ENCODE measurements around the gene METRN.
"Not testable (repeated sequence)": the region's sequence is repeated elsewhere in the genome, so short reads cannot be mapped to it uniquely, and the experiment has no call there.

METRN gene

GRCh38 chr16:711084-711483 is 3.8 kb upstream of the METRN start:
- no peak overlapping the region for H3K4me3 Mint-ChIP-seq
- H3K36me3 Mint-ChIP-seq (ENCODE audit: low read depth): no peaks in the 10 kb centered on the region
- no peak overlapping the region for H3K27ac Mint-ChIP-seq
- DNase-seq: no peak
- peaks cover 11% of the 10 kb centered on the region for H3K4me1 Mint-ChIP-seq
- H3K9me3 Mint-ChIP-seq: no peaks in the 10 kb centered on the region
- TF ChIP-seq, protein P1, sequence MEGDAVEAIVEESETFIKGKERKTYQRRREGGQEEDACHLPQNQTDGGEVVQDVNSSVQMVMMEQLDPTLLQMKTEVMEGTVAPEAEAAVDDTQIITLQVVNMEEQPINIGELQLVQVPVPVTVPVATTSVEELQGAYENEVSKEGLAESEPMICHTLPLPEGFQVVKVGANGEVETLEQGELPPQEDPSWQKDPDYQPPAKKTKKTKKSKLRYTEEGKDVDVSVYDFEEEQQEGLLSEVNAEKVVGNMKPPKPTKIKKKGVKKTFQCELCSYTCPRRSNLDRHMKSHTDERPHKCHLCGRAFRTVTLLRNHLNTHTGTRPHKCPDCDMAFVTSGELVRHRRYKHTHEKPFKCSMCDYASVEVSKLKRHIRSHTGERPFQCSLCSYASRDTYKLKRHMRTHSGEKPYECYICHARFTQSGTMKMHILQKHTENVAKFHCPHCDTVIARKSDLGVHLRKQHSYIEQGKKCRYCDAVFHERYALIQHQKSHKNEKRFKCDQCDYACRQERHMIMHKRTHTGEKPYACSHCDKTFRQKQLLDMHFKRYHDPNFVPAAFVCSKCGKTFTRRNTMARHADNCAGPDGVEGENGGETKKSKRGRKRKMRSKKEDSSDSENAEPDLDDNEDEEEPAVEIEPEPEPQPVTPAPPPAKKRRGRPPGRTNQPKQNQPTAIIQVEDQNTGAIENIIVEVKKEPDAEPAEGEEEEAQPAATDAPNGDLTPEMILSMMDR (IDR thresholded peaks at IDR 0.05): no peak
- peaks cover 68% of the 10 kb centered on the region for H3K27me3 Mint-ChIP-seq (ENCODE audit: low read depth, poor library complexity)

DNA sequence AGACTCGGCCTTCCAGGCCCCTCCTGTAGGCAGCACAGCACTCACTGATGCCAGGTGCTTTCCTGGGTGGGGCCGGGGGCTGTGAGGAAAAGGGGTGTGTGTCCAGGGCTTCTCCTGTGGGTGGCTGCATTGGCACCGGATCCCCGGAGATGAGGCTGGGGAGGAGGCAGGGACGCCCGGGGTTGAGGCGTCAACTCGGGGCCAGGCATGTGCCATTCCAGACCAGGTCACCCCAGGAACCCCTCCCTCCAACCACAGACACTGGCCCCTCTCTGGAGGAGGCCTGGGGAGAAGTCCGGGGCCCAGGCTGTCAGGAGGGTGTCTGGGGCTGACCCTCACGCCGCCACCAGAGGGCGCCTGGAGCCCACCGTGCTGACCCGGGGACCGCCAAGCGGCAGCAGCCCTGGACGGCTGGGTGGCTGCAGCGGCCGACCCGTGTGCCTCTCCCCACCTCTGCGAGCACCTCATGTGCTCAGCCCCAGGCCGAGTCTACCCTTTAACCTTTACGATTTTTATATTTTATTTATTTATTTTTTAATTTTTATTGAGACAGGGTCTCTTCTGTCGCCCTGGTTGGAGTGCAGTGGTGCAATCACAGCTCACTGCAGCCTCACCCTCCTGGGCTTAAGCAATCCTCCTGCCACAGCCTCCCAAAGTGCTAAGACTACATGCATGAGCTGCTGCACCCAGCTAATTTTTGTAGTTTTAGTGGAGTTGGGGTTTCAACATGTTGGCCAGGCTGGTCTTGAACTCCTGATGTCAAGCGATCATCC is 3.2 kb upstream of the METRN start:
- H3K9me3 Mint-ChIP-seq: no peaks in the 10 kb centered on the region
- TF ChIP-seq, protein P1 (IDR thresholded peaks at IDR 0.05): peak; percentile 96
- no peak overlapping the region for H3K4me3 Mint-ChIP-seq
- no peak overlapping the region for H3K27ac Mint-ChIP-seq
- peaks cover 65% of the 10 kb centered on the region for H3K27me3 Mint-ChIP-seq (ENCODE audit: low read depth, poor library complexity)
- no peaks in the 10 kb centered on the region for H3K36me3 Mint-ChIP-seq (ENCODE audit: low read depth)
- peak; percentile 93 for DNase-seq
- H3K4me1 Mint-ChIP-seq: peaks cover 17% of the 10 kb centered on the region

DNA sequence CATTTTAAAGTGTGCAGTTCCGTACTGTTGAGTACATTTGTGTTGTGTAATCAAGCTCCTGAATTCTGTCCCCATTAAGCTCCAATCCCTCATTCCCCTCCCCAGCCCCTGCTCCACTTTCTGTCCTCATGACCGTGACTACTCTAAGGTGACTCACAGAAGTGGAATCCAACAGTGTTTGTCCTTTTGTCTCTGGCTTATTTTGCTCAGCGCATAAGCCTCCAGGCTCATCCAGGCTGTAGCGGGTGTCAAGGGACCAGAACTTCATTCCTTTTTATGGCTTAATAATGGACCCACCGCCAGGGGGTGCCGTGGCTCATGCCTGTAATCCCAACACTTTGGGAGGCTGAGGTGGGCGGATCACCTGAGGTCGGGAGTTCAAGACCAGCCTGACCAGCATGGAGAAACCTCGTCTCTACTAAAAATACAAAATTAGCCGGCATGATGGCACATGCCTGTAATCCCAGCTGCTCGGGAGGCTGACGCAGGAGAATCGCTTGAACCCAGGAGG is 2.1 kb upstream of the METRN start:
- peaks cover 55% of the 10 kb centered on the region for H3K27me3 Mint-ChIP-seq (ENCODE audit: low read depth, poor library complexity)
- TF ChIP-seq, protein P1 (IDR thresholded peaks at IDR 0.05): peak; percentile 44
- not testable (repeated sequence) for H3K36me3 Mint-ChIP-seq (ENCODE audit: low read depth); H3K4me3 Mint-ChIP-seq; H3K9me3 Mint-ChIP-seq
- DNase-seq: peak; percentile 53
- peaks cover 17% of the 10 kb centered on the region for H3K4me1 Mint-ChIP-seq
- H3K27ac Mint-ChIP-seq: peak overlapping the region; percentile 43

GRCh38 chr16:714079-714478 is 839 bp upstream of the METRN start:
- Mint-ChIP-seq H3K27me3 (ENCODE audit: low read depth, poor library complexity) (peaks cover 42% of the 10 kb centered on the region), H3K36me3 (ENCODE audit: low read depth) (no peaks in the 10 kb centered on the region), H3K27ac (no peak overlapping the region), H3K4me3 (no peak overlapping the region), H3K4me1 (peaks cover 23% of the 10 kb centered on the region), H3K9me3 (no peaks in the 10 kb centered on the region)
- TF ChIP-seq, protein P1 (IDR thresholded peaks at IDR 0.05): no peak
- no peak for DNase-seq

DNA sequence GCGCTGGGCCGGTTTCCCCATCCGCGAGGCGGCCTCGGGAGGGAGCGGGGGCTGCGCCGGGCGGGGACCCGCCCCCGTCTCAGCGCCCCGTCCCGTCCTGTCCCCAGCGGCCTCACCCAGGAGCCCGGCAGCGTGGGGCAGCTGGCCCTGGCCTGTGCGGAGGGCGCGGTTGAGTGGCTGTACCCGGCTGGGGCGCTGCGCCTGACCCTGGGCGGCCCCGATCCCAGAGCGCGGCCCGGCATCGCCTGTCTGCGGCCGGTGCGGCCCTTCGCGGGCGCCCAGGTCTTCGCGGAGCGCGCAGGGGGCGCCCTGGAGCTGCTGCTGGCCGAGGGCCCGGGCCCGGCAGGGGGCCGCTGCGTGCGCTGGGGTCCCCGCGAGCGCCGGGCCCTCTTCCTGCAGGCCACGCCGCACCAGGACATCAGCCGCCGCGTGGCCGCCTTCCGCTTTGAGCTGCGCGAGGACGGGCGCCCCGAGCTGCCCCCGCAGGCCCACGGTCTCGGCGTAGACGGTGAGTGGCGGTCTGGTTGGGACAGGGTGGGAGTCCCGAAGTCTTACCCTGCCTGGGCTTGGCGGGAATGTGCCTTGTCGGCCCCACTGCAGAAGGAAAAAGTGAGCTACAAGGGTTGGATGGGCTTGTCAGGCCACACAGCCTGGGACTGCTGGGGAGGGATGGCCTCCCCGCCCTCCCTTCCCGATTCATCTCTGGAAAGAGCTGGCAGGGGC is 720 bp downstream of the METRN start:
- H3K4me3 Mint-ChIP-seq: peak overlapping the region; percentile 80
- peaks cover 30% of the 10 kb centered on the region for H3K27me3 Mint-ChIP-seq (ENCODE audit: low read depth, poor library complexity)
- DNase-seq: peak; percentile 73
- no peaks in the 10 kb centered on the region for H3K36me3 Mint-ChIP-seq (ENCODE audit: low read depth)
- TF ChIP-seq, protein P1 (IDR thresholded peaks at IDR 0.05): no peak
- no peak overlapping the region for H3K27ac Mint-ChIP-seq
- peaks cover 32% of the 10 kb centered on the region for H3K4me1 Mint-ChIP-seq
- H3K9me3 Mint-ChIP-seq: no peaks in the 10 kb centered on the region
